Stimulated activated CD4-positive, alpha-beta T cell treated with anti-CD3 and anti-CD28 coated beads, Interleukin-4, amount 100 ng/mL, for 4 hours (primary cell): ENCODE results near the gene SKOR1.

Experiments
- DNase-seq, 2 experiments: peaks; one replicate each; pipeline ENCODE4 v3.0.0-alpha.2; 2020

Gene SKOR1

DNA sequence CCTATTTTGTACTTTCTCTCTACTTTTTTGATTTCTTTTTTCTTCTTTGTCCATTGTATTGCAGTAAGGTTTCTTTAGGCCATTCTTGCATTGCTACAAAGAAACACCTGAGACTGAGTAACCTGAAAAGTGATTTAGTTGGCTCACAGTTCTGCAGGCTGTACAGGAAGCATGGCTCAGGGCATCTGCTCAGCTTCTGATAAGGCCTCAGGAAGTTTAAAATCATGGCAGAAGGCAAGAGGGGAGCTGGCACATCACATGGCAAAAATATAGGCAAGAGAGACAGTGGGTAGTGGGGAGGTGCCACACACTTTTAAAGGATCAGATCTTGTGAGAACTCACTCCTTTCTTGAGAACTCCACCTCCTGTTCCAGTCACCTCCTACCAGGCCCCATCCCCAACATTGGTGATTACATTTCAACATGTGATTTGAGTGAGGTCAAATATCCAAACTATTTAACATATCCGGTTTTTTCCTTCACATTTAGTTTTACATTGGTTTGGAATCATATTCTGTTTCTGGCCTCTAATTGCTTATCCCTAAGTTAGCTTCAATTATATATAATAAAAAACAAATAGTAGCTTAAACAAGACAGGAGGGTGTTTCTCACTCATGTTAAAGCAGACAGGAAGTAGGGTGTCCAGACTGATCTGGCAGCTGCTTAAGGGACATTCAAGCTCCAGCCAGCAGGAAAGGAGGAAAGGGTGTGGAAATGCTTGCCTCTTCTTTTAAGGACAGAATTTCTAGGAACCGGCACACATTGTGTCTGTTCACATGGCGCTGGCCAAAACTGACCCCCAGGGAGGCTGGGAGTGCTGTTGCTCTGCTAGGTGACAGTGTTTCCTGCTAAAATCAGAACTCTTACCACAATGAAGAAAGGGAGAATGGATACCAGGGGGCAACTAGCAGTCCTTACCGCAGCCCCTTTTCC, 28.8 kb upstream of the SKOR1 start:
- no peak for DNase-seq

DNA sequence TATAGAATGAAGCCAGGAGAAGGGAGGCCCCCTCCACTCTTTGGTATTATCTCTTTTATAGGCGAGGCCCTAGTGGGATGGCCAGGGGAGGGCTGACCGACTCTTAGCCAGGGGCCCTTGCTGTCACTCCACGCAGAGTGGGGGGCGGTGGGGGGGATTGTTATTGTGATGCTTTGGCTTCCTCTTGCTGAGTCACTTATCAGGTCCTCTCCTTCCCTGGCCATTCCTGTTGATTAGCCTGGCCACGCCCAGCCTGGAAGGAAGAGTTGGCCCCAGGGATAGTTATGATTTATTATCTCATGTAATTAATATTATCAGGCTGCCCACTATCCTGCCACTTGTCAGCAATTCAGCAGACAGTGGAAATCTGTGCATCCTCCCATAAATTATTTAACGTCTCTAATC, 25.5 kb upstream of the SKOR1 start:
- no peak for DNase-seq

DNA sequence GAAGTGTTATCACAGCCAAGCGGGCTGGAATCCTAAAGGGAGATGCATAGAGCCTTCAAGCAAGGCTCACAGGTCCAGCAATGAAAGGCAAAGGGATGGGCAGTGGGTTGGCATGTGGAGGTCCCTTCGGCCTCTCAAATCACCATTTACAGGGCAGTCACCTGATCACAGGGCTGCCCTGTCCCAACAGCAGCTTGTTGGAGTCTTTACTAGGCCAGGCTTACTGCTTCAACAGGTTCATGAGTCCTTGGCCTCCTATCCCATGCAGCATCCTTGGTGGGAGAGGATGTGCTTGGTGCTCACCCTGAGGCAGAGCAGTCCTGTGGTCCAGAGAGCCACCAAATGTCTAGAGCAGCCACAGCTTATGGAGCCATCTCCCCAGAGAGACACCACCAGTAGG, 24.2 kb upstream of the SKOR1 start:
- DNase-seq: no peak

DNA sequence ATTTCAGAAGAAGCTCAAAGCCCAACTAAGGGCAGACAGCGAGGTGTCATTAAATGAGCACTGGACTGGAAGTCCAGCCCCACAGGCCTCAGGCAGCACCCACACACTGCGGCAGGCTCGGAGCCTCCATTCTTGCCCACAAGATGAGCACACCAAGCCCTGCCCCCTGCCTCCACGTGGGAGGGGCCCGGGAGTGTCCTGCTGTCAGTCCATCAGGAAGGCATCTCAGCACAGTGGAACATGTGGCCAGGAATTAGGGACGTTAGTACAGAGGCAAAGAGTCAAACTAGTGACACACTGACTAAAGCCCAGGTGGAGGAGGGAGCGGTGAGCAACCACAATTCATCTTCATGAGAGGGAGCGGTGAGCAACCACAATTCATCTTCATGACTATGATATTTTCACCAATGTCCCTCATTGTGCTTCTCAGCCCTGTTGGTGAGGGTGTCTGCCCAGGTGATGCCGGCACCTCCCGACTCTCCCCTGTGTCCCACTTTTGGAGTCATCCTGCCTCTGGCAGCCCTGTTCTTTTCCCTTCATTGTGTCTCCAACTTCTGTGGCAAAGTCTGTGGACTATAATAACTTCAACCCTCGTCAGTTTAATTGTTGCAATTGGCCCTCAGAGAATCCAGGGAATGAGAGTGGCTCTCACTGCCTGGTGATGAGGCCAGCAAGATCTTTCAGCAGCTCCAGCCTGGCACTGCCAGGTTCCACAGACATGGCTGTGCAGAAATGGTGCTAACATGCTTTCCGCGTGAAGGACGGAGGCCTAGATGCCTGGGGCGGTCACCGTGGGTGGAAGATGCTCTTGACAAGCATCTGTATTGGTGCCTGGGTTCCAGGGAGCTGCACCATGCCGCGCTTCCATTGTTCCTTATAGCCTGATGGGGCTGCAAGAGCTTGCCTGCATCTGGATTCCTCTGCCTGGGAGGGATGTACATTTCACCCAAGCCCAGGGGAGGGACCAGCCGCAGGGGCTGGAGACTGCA, 23.1 kb upstream of the SKOR1 start:
- DNase-seq: no peak

DNA sequence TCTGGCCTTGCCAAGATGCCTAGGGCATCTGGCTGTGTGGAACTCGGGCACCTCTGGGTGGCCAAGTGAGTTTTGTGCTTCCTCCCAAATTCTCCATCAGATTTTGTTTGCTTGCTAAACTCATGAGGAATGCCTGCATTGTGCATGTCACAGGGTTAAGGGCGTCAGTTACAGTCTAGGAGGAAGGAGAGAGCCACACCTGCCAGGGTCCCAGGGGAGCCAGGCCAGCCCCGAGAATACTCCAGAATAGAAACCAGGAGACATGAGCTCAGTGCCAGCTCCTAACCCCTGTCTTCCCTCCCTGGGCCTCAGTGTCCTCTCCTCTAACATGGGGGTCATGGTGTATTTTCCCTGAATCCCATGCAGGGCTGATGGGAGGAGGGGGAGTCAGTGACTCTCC, 22.0 kb upstream of the SKOR1 start:
- DNase-seq: no peak

DNA sequence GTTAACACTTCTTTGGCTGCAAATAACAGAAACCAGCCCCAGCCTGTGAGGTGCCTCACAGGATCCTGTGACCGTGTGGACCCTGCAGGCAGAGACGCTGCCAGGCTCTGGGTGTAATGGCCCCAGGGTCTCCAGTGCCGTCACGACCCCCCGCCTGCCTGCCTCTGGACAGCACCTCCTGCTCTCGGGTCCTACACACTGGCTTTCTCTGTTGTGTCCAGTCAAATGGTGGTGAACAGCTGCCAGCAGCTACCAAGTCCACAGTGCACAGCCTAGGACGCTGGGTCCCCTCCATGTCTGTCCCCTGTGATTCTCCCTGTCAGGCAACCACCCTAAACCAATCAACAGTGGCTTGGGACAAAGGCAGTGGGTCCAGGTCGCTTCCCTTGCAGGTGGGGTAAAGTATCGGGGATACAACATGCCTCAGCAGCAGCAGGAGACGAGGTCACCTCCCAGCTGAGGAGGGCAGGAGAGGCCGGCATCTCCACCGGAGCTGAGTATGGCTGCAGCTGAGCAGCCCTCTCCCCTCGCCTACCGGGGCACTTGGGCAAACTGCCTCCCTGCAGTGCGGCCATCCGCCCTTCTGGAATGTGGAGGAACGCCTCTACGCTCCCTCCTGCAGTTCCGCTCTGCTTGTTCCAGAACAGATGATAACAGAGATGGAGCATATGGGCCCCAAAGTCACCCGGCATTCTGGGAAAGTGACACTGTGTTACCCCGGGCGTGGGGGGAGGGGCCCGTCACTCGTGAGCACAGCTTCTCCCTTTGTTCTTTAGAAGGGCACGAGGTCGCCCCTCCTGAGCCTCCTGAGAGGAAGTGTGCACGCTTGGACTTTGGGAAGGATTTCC, 21.1 kb upstream of the SKOR1 start:
- no peak for DNase-seq

DNA sequence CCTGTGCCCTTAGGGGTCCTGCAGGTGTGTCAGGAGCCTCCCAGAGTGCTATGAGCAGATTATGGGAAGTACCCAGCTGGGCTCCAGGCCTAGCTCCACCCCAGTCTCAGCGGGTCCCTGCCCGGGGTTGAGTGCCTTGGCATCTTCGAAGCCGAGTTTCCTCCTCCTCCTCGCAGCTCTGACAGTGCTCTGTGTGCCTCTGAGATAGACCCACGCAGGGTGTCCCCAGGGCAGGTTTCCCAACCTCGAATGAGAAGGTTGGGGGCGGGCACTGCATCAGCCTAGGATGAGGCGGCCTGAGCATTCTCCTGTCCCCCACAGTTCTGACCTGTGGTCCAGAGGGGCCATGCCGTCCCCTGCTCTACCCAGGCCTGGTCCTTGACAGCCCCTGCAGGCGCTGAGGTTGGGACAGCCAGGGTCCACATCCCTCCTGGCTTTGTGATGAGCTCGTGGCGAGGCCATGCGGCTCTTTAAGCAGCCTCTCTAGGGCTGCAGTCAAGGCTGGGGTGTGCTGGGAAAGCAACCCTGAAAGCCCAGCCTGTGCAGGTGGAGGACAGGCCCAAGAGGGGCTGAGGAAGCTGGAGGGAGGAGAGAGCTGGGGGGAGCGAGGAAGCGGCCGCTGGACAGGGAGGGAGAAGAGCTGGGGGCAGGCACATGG, 20.2 kb upstream of the SKOR1 start:
- DNase-seq: no peak

DNA sequence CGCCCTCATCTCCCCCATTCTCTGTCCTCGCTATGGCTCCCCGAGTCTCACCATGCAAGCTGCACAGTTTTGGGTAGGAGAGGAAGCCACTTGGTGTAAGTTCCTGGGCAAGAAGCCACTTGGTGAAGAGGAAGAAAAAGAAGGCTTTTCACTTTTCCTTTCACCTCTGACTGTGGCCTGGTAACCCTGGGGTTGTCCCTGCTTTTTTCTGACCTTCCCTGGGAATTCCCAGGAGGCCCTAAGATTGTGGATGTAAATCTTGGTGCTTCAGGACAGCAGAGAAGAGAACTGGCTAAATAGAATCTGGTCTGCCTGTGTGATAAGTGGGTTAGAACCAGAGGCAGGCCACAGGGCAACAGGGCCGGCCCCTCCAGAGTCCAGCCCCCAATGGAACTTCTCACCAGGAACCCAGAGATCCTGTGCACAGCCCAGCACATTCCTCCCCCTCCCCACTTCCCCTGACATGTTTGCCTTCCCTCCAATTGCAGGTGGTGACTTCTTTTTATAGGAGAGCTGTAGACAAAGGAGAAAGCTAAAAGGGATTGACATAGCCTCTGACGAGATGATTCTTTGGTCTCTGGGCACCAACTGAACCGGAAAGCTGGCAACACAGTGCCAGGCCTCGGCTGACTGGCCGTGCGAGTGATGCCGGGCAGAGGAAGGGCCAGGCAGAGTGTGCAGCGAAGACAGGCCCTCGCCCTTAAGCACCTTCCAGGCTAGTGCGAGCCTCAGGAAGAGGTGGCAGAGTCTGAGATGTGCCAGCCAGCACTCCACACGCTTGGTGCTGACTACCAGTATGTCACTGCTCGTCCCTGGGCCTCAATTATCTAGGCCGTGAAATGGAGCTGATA, 19.4 kb upstream of the SKOR1 start:
- DNase-seq: no peak

DNA sequence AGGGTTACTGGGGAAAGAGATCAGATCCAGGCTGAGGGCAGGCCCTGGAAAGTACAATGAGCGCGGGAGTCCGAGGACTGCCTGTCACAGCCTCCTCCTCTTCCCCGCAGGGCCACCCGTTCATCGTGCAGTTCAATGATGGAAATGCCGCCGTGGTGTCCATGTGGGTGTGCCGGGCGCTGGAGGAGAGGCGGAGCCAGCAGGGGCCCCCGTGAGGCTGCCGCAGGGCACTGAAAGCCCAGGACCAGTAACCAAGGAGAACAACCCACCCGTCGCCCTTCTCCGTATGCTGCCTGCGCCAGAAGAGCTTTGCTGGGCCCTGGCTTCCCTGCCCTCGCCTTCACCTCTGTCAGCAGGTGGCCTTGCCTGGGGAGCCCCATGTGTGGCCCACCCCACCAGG, 18.8 kb upstream of the SKOR1 start:
- DNase-seq: no peak

DNA sequence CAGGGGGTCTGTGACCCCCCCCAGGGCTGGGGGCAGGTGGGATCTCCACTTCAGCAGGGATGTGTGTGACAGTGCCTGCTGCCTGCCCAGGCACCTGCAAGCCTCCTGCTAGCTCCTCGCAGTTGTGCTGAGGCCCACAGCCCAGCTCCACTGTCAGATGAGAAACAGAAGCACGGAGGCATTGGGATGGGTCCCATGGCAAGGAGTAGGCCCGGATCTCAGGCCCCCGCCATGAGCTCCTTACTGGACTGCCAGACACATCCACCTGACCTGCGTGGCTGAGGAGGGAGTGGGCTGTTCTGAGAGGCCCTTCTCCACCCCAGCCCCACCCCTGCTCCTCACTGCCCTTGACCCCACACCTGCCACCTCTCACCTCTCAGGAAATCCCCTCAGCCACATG, 18.2 kb upstream of the SKOR1 start:
- DNase-seq: no peak

DNA sequence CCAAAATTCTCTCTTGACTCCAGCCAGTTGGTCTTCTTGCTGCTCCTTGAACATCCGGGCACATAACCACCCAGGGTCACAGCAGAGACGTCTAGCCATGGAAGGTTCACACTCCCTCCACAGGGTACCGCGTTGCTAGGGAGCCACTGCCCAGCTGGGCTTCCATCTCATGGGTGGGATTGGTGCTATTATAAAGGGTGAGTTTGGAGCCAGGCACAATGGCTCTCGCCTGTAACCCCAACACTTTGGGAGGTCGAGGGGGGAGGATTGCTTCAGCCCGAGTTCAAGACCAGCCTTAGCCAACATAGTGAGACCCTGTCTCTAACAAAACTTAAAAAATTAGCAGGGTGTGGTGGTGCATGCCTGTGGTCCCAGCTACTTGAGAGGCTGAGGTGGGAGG, 17.5 kb upstream of the SKOR1 start:
- DNase-seq: no peak

DNA sequence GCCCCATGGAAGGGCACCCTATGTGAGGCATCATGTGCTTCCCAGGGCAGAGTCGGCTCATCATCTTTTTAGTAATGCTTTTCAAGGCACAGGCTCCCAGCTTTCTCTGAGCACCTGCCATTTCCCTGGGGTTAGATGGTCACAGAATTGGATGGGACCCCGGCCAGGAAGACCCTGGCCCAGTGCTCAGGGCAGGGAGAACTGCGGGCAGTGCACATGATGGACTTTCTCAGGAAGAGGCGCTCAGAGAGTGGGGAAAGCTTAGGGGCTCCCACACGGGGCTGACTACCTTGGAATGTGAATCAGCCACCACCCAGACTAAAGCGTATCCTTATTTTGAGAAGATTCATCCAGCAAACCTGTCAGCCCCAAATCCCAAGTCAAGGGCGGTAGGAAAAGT, 16.5 kb upstream of the SKOR1 start:
- DNase-seq: no peak

DNA sequence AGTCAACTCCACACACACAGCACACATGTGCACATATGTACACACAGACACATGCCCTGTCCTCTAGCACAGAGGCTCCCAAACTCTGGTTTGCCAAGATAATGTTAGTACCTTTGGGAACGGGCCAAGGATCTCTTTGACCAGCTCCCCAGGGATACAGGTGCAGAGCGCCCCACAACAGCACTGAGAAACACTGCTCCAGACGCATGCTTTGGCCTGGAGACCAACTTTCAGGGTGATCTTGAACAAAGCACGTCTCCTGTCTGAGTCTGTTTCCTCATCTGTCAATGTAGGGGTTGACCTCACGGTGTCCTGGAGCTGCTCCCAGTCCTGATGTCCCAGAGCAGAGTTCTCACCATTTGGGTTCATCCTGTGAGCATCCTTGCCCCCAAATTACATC, 15.9 kb upstream of the SKOR1 start:
- no peak for DNase-seq

DNA sequence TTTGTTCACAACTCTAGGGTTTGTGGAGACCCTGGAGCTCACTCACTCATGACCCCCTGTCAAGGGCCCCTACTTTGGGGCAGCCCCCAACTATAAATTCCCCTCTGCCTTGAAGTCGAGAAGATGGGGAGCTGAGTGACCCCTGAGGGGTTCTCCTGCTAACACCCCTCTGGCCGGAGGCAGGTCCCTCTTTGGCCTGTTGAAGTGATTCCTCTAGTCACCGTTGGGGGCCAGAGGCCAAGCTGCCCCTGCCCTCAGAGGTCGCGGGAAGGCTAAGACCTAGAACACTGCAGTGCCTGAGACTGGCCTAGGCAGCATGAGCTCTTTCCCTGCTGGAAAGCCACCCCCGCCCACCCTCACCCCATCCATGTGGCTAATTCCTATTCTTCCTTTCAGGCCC, 15.4 kb upstream of the SKOR1 start:
- DNase-seq: no peak

DNA sequence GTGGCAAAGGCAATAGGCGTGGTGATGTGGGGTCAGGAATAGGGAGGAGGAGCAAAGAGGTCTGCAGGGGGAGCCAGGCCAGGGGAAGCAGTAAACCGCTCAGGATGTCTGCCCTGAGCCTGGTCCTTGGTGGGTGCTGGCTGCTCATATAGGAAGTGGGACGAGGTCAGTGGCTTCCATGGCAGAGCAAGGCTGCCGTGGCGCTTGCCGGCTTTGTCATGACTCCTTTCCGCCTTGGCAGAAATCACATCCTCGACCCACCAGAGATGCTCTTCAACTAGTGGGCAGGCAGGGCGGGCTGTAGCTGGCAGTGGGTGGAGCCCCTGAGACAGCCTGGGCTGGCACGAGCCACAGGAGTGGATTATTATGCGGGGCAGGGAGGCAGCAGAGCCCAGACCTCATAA, 13.1 kb upstream of the SKOR1 start:
- no peak for DNase-seq

DNA sequence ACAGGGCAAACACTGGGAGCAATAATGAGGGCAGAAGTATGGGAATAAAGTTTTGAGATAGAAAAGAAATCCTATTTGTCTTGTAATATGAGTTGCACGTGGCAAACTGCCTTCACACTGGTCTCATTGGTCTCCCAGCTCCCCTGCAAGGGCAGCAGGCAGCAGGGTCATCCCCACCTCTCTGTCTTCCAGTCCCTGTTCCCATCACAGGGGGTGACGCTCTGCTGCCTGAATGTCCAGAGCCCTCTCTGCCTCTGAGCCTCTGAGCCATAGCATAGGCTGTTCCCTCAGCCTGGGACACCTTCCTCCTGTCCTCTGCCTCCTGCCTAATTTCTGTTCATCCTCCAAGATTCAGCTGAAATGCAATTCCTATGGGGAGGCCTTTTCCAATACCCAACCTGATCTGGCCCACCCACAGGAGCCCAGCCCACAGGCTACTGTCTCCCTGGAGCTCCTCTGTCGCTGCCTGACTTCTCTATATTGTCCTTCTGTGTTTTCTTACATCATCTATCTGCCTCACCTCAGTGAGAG, 12.1 kb upstream of the SKOR1 start:
- DNase-seq: no peak

DNA sequence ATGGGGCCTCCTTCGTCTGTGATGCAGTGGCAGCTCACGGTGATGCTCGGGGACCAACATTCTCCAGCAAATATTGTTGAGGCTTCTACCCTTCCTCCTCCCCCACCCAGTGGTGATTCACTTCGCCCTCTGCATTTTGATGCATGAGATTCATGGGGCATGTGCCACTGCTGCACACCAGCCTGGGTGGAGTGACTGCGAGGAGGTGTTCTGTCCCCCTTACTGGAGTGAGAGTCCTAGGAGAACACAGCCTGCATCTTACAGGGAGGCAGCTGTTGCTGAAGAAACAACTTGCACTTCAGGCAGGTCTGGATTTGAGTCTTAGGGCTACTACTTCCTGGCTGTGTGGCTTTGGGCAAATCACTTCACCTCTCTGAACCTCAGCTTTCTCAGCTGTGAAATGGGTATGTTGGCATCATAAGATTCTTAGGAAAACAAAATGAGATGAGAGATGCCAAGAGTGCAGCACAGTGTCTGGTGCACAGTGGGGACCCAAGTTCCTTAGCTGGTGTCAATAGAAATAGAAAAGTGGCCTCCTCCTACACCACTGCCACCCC, 10.2 kb upstream of the SKOR1 start:
- DNase-seq: no peak

DNA sequence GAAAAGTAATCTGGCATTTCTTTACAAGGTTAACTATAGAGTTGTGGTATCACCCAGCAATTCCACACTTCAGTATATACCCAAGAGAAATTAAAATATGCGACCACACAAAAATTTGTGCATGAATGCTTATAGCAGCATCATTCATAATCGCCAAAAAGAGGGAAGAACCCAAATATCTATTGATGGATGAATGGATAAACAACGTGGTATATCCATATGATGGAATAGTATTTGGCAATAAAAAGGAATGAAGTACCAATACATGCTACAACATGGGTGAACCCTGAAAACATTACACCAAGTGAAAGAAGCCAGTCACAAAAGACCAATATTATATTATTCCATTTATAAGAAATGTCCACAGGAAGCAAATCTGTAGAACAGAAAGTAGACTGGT, 8.6 kb upstream of the SKOR1 start:
- no peak for DNase-seq

DNA sequence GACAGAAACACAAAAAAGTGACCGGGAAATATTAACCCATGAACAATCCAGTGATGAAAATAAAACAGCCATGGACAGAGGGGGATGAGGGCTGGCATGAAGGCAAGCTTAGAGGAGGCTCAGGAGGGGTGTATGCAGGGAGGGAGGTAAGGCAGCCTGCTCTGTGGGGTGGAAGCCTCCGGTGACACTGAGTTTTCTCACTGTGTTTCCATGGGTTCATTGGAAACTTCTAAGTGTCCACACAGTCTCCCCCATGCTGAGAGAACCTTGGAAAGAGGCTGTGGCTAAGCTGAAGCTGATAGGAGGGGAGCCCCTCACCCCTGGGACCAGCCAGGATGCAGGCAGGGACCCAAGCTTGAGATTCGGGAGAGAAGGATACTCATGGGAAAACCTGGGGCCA, 6.8 kb upstream of the SKOR1 start:
- no peak for DNase-seq

DNA sequence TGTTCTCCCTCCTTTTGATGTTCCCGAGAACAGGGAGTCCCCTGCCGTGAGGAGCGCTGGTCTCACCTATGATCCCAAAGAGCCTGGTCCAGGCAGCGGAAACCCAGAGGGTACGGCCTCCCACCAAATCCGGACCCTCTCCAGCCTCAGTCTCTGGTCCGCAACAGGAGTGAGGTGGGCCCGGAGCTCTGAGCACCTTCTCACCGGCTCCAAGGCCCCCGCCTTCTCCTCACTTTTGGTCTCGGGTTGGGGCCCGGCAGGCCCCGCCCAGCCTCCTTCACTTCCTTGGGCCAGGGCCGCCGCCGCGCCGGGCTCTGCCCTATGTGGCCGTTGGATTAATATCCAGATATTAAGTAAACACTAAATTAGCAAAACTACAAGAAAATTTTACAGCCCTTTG, 5.7 kb upstream of the SKOR1 start:
- no peak for DNase-seq
